Activated CD4-positive, alpha-beta T cell treated with anti-CD3 and anti-CD28 coated beads for 1 hour (primary cell): Measurements from ENCODE around the gene SNTB2.

Experiments
- DNase-seq: peaks from one replicate; pipeline ENCODE4 v3.0.0-alpha.2; 2020

Gene SNTB2

GRCh38 chr16:69182730-69183416 is 4.1 kb upstream of the SNTB2 start:
- DNase-seq, result no peak

- DNase-seq, result peak; percentile 18
These were observed 677 bp downstream of the SNTB2 start for GRCh38 chr16:69187446-69188235.

GRCh38 chr16:69188236-69188549 is 1.2 kb downstream of the SNTB2 start:
- no peak for DNase-seq

- no peak for DNase-seq
These were observed 1.8 kb downstream of the SNTB2 start for GRCh38 chr16:69188716-69189115.

- no peak for DNase-seq
These were observed 3.2 kb downstream of the SNTB2 start for GRCh38 chr16:69190046-69190588.

GRCh38 chr16:69190598-69190997 is 3.6 kb downstream of the SNTB2 start:
- no peak for DNase-seq

- DNase-seq, result no peak
These were observed 4.2 kb downstream of the SNTB2 start for GRCh38 chr16:69191136-69191535.

GRCh38 chr16:69193855-69194254 is 6.9 kb downstream of the SNTB2 start:
- no peak for DNase-seq

- DNase-seq, result no peak
These were observed 7.5 kb downstream of the SNTB2 start for GRCh38 chr16:69194488-69194887.

GRCh38 chr16:69195369-69196029 is 8.5 kb downstream of the SNTB2 start:
- DNase-seq, result no peak

GRCh38 chr16:69197573-69197972 is 10.6 kb downstream of the SNTB2 start:
- DNase-seq, result no peak

GRCh38 chr16:69199382-69199781 is 12.4 kb downstream of the SNTB2 start:
- DNase-seq, result no peak

GRCh38 chr16:69201291-69201690 is 14.3 kb downstream of the SNTB2 start:
- no peak for DNase-seq

GRCh38 chr16:69201787-69202186 is 14.8 kb downstream of the SNTB2 start:
- no peak for DNase-seq

GRCh38 chr16:69204172-69204571 is 17.2 kb downstream of the SNTB2 start:
- DNase-seq, result no peak

- DNase-seq, result no peak
These were observed 22.8 kb downstream of the SNTB2 start for GRCh38 chr16:69209735-69210134.

GRCh38 chr16:69217433-69217832 is 30.5 kb downstream of the SNTB2 start:
- DNase-seq, result no peak

GRCh38 chr16:69219279-69219678 is 32.3 kb downstream of the SNTB2 start:
- no peak for DNase-seq

- no peak for DNase-seq
These were observed 36.9 kb downstream of the SNTB2 start for GRCh38 chr16:69223882-69224281.

- no peak for DNase-seq
These were observed 38.2 kb downstream of the SNTB2 start for GRCh38 chr16:69225121-69225520.

GRCh38 chr16:69233124-69233523 is 46.2 kb downstream of the SNTB2 start:
- DNase-seq, result no peak

- no peak for DNase-seq
These were observed 47.5 kb downstream of the SNTB2 start for GRCh38 chr16:69234460-69234859.

- DNase-seq, result no peak
These were observed 49.4 kb downstream of the SNTB2 start for GRCh38 chr16:69236319-69236718.

GRCh38 chr16:69237296-69237695 is 50.3 kb downstream of the SNTB2 start:
- no peak for DNase-seq
